Liver (tissue), 9 donors: Measurements from ENCODE around the gene MLLT10. TPM values are rescaled to one million over a fixed set of nuclear protein-coding genes. Genes with fewer than 3 reads are reported as not detected.

ENCODE experiments used
- DNase-seq: peaks from one replicate; pipeline ENCODE4 v3.0.0-alpha.2; 2017; ENCODE audit warnings: low spot score
- H3K27ac ChIP-seq, 2 donors: one replicate each; pipeline ENCODE4 v1.7.0; 2013; ENCODE audit warnings: inconsistent platforms in 2 of 2, low read length in 2 of 2, control low read depth in 1 of 2, low read depth in 1 of 2, mild to moderate bottlenecking in 1 of 2
- H3K27me3 ChIP-seq, 4 donors: one replicate each; pipeline versions ENCODE4 v1.6.1 to v1.7.0; 2013; ENCODE audit warnings: low read length in 3 of 4, inconsistent platforms in 1 of 4, mild to moderate bottlenecking in 1 of 4, moderate library complexity in 1 of 4; ENCODE audit not compliant: control insufficient read depth in 4 of 4, insufficient read depth in 4 of 4
- H3K36me3 ChIP-seq, 4 donors: one replicate each; pipeline versions ENCODE4 v1.6.1 to v1.7.0; 2013; ENCODE audit warnings: low read length in 3 of 4, mild to moderate bottlenecking in 3 of 4, low read depth in 1 of 4, moderate library complexity in 1 of 4; ENCODE audit not compliant: control insufficient read depth in 4 of 4, insufficient read depth in 3 of 4
- H3K4me1 ChIP-seq, 4 donors: one replicate each; pipeline versions ENCODE4 v1.6.1 to v1.7.0; 2013; ENCODE audit warnings: low read length in 3 of 4, mild to moderate bottlenecking in 3 of 4, moderate library complexity in 1 of 4; ENCODE audit not compliant: control insufficient read depth in 4 of 4, insufficient read depth in 4 of 4
- H3K4me3 ChIP-seq, 3 donors: one replicate each; pipeline versions ENCODE4 v1.6.1 to v1.7.0; 2013; ENCODE audit warnings: low read length in 3 of 3, control low read depth in 1 of 3, low read depth in 1 of 3, mild to moderate bottlenecking in 1 of 3
- H3K9ac ChIP-seq, 2 donors: one replicate each; pipeline ENCODE4 v1.7.0; 2013; ENCODE audit warnings: low read length in 2 of 2, mild to moderate bottlenecking in 2 of 2, moderate library complexity in 2 of 2, control low read depth in 1 of 2, low read depth in 1 of 2
- H3K9me3 ChIP-seq, 4 donors: one replicate each; pipeline versions ENCODE4 v1.6.1 to v1.7.0; 2013; ENCODE audit warnings: low read length in 3 of 4; ENCODE audit not compliant: control insufficient read depth in 4 of 4
- EGR1 ChIP-seq, 2 donors: IDR thresholded peaks; 2 replicates each; pipeline ENCODE4 v1.6.1; 2016 to 2018; ENCODE audit warnings: antibody characterized with exemption in 2 of 2, low read depth in 2 of 2
- FOXA1 ChIP-seq: IDR thresholded peaks from 2 replicates; pipeline ENCODE4 v1.6.1; 2016; ENCODE audit warnings: antibody characterized with exemption
- FOXA2 ChIP-seq: IDR thresholded peaks from 2 replicates; pipeline ENCODE4 v1.6.1; 2016; ENCODE audit warnings: antibody characterized with exemption
- HNF4A ChIP-seq, 2 donors: conservative IDR thresholded peaks; 2 replicates each; pipeline ENCODE4 v1.6.1; 2016; ENCODE audit warnings: antibody characterized with exemption in 2 of 2, mild to moderate bottlenecking in 2 of 2
- JUND ChIP-seq, 2 donors: IDR thresholded peaks; 2 replicates each; pipeline ENCODE4 v1.6.1; 2016; ENCODE audit warnings: antibody characterized with exemption in 2 of 2
- REST ChIP-seq: IDR thresholded peaks from 2 replicates; pipeline ENCODE4 v1.6.1; 2016; ENCODE audit warnings: antibody characterized with exemption, mild to moderate bottlenecking
- RXRA ChIP-seq, 2 donors: IDR thresholded peaks; 2 replicates each; pipeline ENCODE4 v1.6.1; 2017 to 2018; ENCODE audit warnings: antibody characterized with exemption in 2 of 2, mild to moderate bottlenecking in 1 of 2
- SP1 ChIP-seq: IDR thresholded peaks from 2 replicates; pipeline ENCODE4 v1.6.1; 2018; ENCODE audit warnings: antibody characterized with exemption, mild to moderate bottlenecking
- YY1 ChIP-seq: IDR thresholded peaks from 2 replicates; pipeline ENCODE4 v1.6.1; 2016; ENCODE audit warnings: antibody characterized with exemption, mild to moderate bottlenecking
- WGBS: extraction: QIAGEN DNeasy Blood & Tissue Kit; methylation state at CpG from one replicate; pipeline ENCODE4 v1.1.7; 2013; 5-methylcytosine and 5-hydroxymethylcytosine counted together
- polyA plus RNA-seq, 2 donors: library from polyadenylated mRNA; stranded (reverse) in 1 of 2; unstranded in 1 of 2; fragments of 200-250 nt in 1 of 2; fragments of >200 nt in 1 of 2; fragmentation: Nextera tagmentation in 1 of 2; extraction: Ambion mirVana in 1 of 2; gene quantifications; one replicate each; pipeline versions ENCODE4 v1.2.1 to v1.2.3, GENCODE V29; 2013 to 2015
- total RNA-seq, 2 donors: library from RNA; depleted of rRNA; stranded (reverse); fragments of >200 nt; gene quantifications; one replicate each; pipeline ENCODE4 v1.2.3, GENCODE V29; 2014
- TF ChIP-seq, protein P1 (sequence below): fragments of 150-350 bp; IDR thresholded peaks from 2 replicates; pipeline ENCODE4 v1.5.1; 2017; ENCODE audit warnings: improper control_type of control experiment, low read depth, low read length; ENCODE audit not compliant: missing input control
- donor health status: healthy.
- donor health status: healthy.
- donor health status: healthy.
- donor health status: healthy.
- donor health status: healthy.

Gene MLLT10
- total and polyA plus RNA-seq, 4 donors: 11.9 to 47.4 (median 22.6) TPM

GRCh38 chr10:21515361-21516241, 18.4 kb upstream of the MLLT10 start:
- TF ChIP-seq FOXA2 (no peak), SP1 (no peak), EGR1 (IDR thresholded peaks at IDR 0.05; ENCODE audit: low read depth in 2 of 2) (no peak), JUND (IDR thresholded peaks at IDR 0.05) (no peak), HNF4A (conservative IDR thresholded peaks at IDR 0.05) (no peak), YY1 (no peak)
- TF ChIP-seq, protein P1, sequence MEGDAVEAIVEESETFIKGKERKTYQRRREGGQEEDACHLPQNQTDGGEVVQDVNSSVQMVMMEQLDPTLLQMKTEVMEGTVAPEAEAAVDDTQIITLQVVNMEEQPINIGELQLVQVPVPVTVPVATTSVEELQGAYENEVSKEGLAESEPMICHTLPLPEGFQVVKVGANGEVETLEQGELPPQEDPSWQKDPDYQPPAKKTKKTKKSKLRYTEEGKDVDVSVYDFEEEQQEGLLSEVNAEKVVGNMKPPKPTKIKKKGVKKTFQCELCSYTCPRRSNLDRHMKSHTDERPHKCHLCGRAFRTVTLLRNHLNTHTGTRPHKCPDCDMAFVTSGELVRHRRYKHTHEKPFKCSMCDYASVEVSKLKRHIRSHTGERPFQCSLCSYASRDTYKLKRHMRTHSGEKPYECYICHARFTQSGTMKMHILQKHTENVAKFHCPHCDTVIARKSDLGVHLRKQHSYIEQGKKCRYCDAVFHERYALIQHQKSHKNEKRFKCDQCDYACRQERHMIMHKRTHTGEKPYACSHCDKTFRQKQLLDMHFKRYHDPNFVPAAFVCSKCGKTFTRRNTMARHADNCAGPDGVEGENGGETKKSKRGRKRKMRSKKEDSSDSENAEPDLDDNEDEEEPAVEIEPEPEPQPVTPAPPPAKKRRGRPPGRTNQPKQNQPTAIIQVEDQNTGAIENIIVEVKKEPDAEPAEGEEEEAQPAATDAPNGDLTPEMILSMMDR: no peak
- H3K27ac ChIP-seq: peak overlapping the region; percentile 38 to 62
- no peak for DNase-seq
- H3K36me3 ChIP-seq: no peaks in the 10 kb centered on the region
- peaks cover 0 to 65% (median 51%) of the 10 kb centered on the region in 4 donors for H3K4me1 ChIP-seq
- no peaks in the 10 kb centered on the region for H3K27me3 ChIP-seq
- H3K4me3 ChIP-seq: peak overlapping the region in 2 of 3 donors; percentile 77 to 84
- H3K9ac ChIP-seq: peak overlapping the region; percentile 44 to 45
- H3K9me3 ChIP-seq: no peaks in the 10 kb centered on the region
- 26% methylated on average over 15 of the region's 15 CpGs for WGBS

DNA sequence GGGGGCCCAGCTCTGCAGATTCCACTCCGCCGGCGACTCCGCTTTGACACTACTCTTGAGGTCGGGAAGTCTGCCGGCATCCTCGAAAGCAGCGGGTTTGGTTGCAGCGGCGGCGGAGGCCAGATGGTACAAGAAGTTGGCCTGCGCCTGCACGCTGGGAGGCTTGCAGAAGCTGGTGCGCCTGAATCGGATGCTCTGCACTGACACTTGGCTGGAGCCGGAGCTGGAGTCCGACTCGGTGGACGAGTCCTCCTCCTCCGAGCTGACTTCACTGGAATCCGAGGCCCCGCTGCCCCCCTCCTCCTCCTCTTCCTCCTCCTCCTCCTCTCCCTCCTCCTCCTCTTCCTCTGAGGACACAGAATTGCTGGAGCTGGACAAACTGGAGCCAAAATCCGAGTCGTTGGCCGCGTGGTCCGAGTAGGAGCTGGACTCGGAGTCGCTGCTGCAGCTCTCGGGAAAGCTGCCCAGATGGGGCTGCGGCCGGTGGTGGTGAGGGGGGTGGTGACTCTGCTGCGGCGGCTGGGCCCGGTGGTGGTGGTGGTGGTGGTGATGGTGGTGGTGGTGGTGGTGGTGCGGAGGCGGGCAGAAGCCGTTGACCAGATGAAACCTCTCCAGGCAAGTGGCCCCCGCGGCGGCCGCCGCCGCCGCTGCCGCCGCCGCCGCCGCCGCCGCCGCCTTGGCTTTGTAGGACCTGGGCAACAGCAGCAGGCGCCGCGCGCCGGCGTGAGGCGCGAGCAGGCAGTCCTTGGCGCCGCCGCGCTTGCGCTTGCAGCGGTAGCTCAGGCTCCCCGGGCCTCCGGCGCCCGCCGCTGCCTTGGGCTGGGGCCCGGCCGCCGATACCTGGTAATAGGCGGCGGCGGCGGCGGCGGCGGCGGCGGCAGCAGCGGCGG, 17.5 kb upstream of the MLLT10 start:
- no peaks in the 10 kb centered on the region for H3K27me3 ChIP-seq
- peak overlapping the region; percentile 62 to 69 for H3K27ac ChIP-seq
- no peaks in the 10 kb centered on the region for H3K36me3 ChIP-seq
- 1% methylated on average over 86 of the region's 86 CpGs for WGBS
- H3K4me1 ChIP-seq: peaks cover 0 to 59% (median 50%) of the 10 kb centered on the region in 4 donors
- H3K9me3 ChIP-seq: no peaks in the 10 kb centered on the region
- peak; percentile 61 for DNase-seq
- TF ChIP-seq EGR1 (IDR thresholded peaks at IDR 0.05; ENCODE audit: low read depth in 2 of 2): no peak
- TF ChIP-seq RXRA (IDR thresholded peaks at IDR 0.05): no peak
- TF ChIP-seq SP1: no peak
- TF ChIP-seq YY1: no peak
- no peak for TF ChIP-seq JUND (IDR thresholded peaks at IDR 0.05)
- no peak for TF ChIP-seq REST
- no peak for TF ChIP-seq FOXA1
- peak overlapping the region in 1 of 2 donors; percentile 45 for H3K9ac ChIP-seq
- peak overlapping the region; percentile 11 to 84 (median 77) for H3K4me3 ChIP-seq
